HEK293T (cell line): ENCODE results near the gene GUK1.
A peak's percentile ranks its signal among the peaks of the same experiment; 100 is the strongest.
"Not testable (repeated sequence)": the region's sequence is repeated elsewhere in the genome, so short reads cannot be mapped to it uniquely, and the experiment has no call there.

Experiments used
- CTCF ChIA-PET: fragments of 350-600 bp; formaldehyde crosslinking; extraction: SDS; loops from one replicate; lab custom pipeline; 2021; ENCODE audit warnings: antibody characterized with exemption, inconsistent platforms; lab: Yijun Ruan, JAX
- POLR2A ChIA-PET: fragments of 350-600 bp; formaldehyde crosslinking; extraction: SDS; loops from one replicate; lab custom pipeline; 2020; ENCODE audit warnings: antibody characterized with exemption, inconsistent platforms; lab: Yijun Ruan, JAX
- DNase-seq: peaks from one replicate; pipeline ENCODE4 v3.0.0; 2012; ENCODE audit warnings: mixed read lengths; ENCODE audit errors: extremely low spot score
- ARNT ChIP-seq: fragments of 450-650 bp; IDR thresholded peaks from 2 replicates; pipeline ENCODE4 v1.6.1; 2017; ENCODE audit warnings: mild to moderate bottlenecking
- BHLHE40 ChIP-seq: fragments of 450-650 bp; IDR thresholded peaks from 2 replicates; pipeline ENCODE4 v1.6.1; 2016; ENCODE audit warnings: mild to moderate bottlenecking, moderate library complexity, borderline replicate concordance
- CTBP1 ChIP-seq: fragments of 450-650 bp; IDR thresholded peaks from 2 replicates; pipeline ENCODE4 v1.6.1; 2016; ENCODE audit warnings: borderline replicate concordance
- ELF4 ChIP-seq: fragments of 450-650 bp; IDR thresholded peaks from 2 replicates; pipeline ENCODE4 v1.6.1; 2017; ENCODE audit warnings: antibody characterized with exemption
- FOXA1 ChIP-seq: fragments of 450-650 bp; IDR thresholded peaks from 2 replicates; pipeline ENCODE4 v1.6.1; 2016; ENCODE audit warnings: mild to moderate bottlenecking
- FOXK2 ChIP-seq: fragments of 450-650 bp; IDR thresholded peaks from 2 replicates; pipeline ENCODE4 v1.6.1; 2016; ENCODE audit warnings: mild to moderate bottlenecking
- FOXM1 ChIP-seq: fragments of 450-650 bp; IDR thresholded peaks from 2 replicates; pipeline ENCODE4 v1.6.1; 2017; ENCODE audit warnings: mild to moderate bottlenecking, borderline replicate concordance
- HDGF ChIP-seq: fragments of 450-650 bp; IDR thresholded peaks from 2 replicates; pipeline ENCODE4 v1.6.1; 2017; ENCODE audit warnings: antibody characterized with exemption, borderline replicate concordance
- L3MBTL2 ChIP-seq: fragments of 450-650 bp; conservative IDR thresholded peaks from 2 replicates; pipeline ENCODE4 v1.6.1; 2016; ENCODE audit warnings: mild to moderate bottlenecking
- LEF1 ChIP-seq: fragments of 450-650 bp; IDR thresholded peaks from 2 replicates; pipeline ENCODE4 v1.6.1; 2017; ENCODE audit warnings: mild to moderate bottlenecking, borderline replicate concordance
- NFRKB ChIP-seq: fragments of 450-650 bp; IDR thresholded peaks from 2 replicates; pipeline ENCODE4 v1.6.1; 2016; ENCODE audit warnings: mild to moderate bottlenecking, moderate library complexity
- PKNOX1 ChIP-seq: fragments of 450-650 bp; IDR thresholded peaks from 2 replicates; pipeline ENCODE4 v1.6.1; 2016
- SP1 ChIP-seq: fragments of 450-650 bp; IDR thresholded peaks from 2 replicates; pipeline ENCODE4 v1.6.1; 2017
- SUZ12 ChIP-seq: fragments of 450-650 bp; IDR thresholded peaks from 2 replicates; pipeline ENCODE4 v1.6.1; 2016; ENCODE audit warnings: mild to moderate bottlenecking
- TARDBP ChIP-seq: fragments of 450-650 bp; IDR thresholded peaks from 2 replicates; pipeline ENCODE4 v1.6.1; 2016
- ZNF384 ChIP-seq: fragments of 450-650 bp; IDR thresholded peaks from 2 replicates; pipeline ENCODE4 v1.6.1; 2016

GUK1 gene

GRCh38 chr1:228180959-228181644 lies 41.0 kb downstream of the GUK1 start:
- POLR2A ChIA-PET: no interaction called here
- no peak for DNase-seq
- no peak for TF ChIP-seq ZNF384
- no peak for TF ChIP-seq BHLHE40
- TF ChIP-seq FOXK2: no peak
- no peak for TF ChIP-seq ARNT
- no peak for TF ChIP-seq TARDBP
- CTCF ChIA-PET: interaction anchor here (0.7 kb wide), 1 partner anchor 26 kb away, joined by 3 read pairs; no protein-coding TSS in a partner anchor

- ChIA-PET POLR2A (interaction anchor here (0.6 kb wide), 1 partner anchor 15 kb away, joined by 3 read pairs; no protein-coding TSS in a partner anchor), CTCF (no interaction called here)
- TF ChIP-seq TARDBP: no peak
- TF ChIP-seq FOXM1: no peak
- TF ChIP-seq L3MBTL2: no peak
- no peak for TF ChIP-seq CTBP1
- no peak for TF ChIP-seq SP1
- TF ChIP-seq FOXK2: no peak
- no peak for TF ChIP-seq NFRKB
- TF ChIP-seq ELF4: no peak
- TF ChIP-seq SUZ12: no peak
- TF ChIP-seq LEF1: no peak
- TF ChIP-seq HDGF: no peak
- no peak for TF ChIP-seq ZNF384
- no peak for TF ChIP-seq ARNT
- no peak for TF ChIP-seq PKNOX1
- no peak for TF ChIP-seq BHLHE40
- no peak for TF ChIP-seq FOXA1
- DNase-seq: no peak
These were observed 41.6 kb downstream of the GUK1 start for GRCh38 chr1:228181645-228182034.

- CTCF ChIA-PET: no interaction called here
- TF ChIP-seq FOXA1 (no peak), PKNOX1 (no peak), ARNT (no peak), NFRKB (no peak)
- POLR2A ChIA-PET: interaction anchor here (0.6 kb wide), 1 partner anchor 16 kb away, joined by 3 read pairs; no protein-coding TSS in a partner anchor
- no peak for DNase-seq
These were observed 42.4 kb downstream of the GUK1 start for GRCh38 chr1:228182296-228183030.

GRCh38 chr1:228184152-228184551 lies 44.1 kb downstream of the GUK1 start:
- CTCF ChIA-PET: interaction anchor here (0.6 kb wide), 1 partner anchor 1777 kb away, joined by 3 read pairs; no protein-coding TSS in a partner anchor
- POLR2A ChIA-PET: no interaction called here
- no peak for TF ChIP-seq FOXA1
- peak; percentile 25; the same call in 1 of the 2 replicates for TF ChIP-seq L3MBTL2
- no peak for DNase-seq

- ChIA-PET CTCF (interaction anchor here (0.6 kb wide), 2 partner anchors 674 to 718 kb away, joined by 3 read pairs; no protein-coding TSS in a partner anchor), POLR2A (no interaction called here)
- no peak for DNase-seq
- no peak for TF ChIP-seq TARDBP
- TF ChIP-seq NFRKB: no peak
- no peak for TF ChIP-seq ELF4
- TF ChIP-seq SUZ12: no peak
- no peak for TF ChIP-seq ZNF384
These were observed 45.5 kb downstream of the GUK1 start for GRCh38 chr1:228185641-228185965.

- POLR2A ChIA-PET, DNase-seq, CTCF ChIA-PET: not testable (repeated sequence)
These were observed 48.2 kb downstream of the GUK1 start for GRCh38 chr1:228188249-228188648.

GRCh38 chr1:228190182-228190581 lies 50.1 kb downstream of the GUK1 start:
- no peak for TF ChIP-seq HDGF
- DNase-seq: no peak
- ChIA-PET POLR2A (no interaction called here), CTCF (no interaction called here)

GRCh38 chr1:228190778-228191177 lies 50.7 kb downstream of the GUK1 start:
- DNase-seq: no peak
- no peak for TF ChIP-seq FOXA1
- no peak for TF ChIP-seq ELF4
- TF ChIP-seq FOXK2: no peak
- TF ChIP-seq L3MBTL2: no peak
- TF ChIP-seq NFRKB: no peak
- TF ChIP-seq HDGF: no peak
- TF ChIP-seq LEF1: no peak
- no peak for TF ChIP-seq TARDBP
- ChIA-PET CTCF (no interaction called here), POLR2A (no interaction called here)
